GM10248 (cell line): ENCODE measurements around the gene CD164L2.

Source experiments
- CTCF ChIA-PET: fragments of 300-600 bp; sonication (Branson Sonifier 250); formaldehyde crosslinking; extraction: SDS; loops from one replicate; lab custom pipeline; 2021; ENCODE audit warnings: antibody characterized with exemption; lab: Yijun Ruan, JAX
- POLR2A ChIA-PET: fragments of 350-650 bp; sonication (Branson Sonifier 250); formaldehyde crosslinking; extraction: SDS; loops from one replicate; lab custom pipeline; 2020; ENCODE audit warnings: antibody characterized with exemption; lab: Yijun Ruan, JAX
- DNase-seq: peaks from one replicate; pipeline ENCODE4 v3.0.0; 2012; ENCODE audit errors: extremely low spot score
- CTCF ChIP-seq: IDR thresholded peaks from 2 replicates; pipeline ENCODE4 v1.5.1; 2012; ENCODE audit warnings: mild to moderate bottlenecking, low read depth; ENCODE audit errors: extremely low read depth, missing control alignments, control extremely low read depth

The CD164L2 gene

GRCh38 chr1:27366113-27366410 is 17.1 kb downstream of the CD164L2 start:
- ChIA-PET POLR2A (interaction anchor here (0.7 kb wide), 2 partner anchors 40 to 380 kb away, joined by 6 read pairs; no protein-coding TSS in a partner anchor), CTCF (interaction anchor here (1.0 to 8.2 kb wide), 18 partner anchors 8 to 321 kb away, joined by 3 to 71 read pairs (median 6); partner anchors contain the start of genes CD164L2, FCN3 and GPR3)
- DNase-seq, result peak; percentile 62
- no peak for TF ChIP-seq CTCF

- POLR2A ChIA-PET, result interaction anchor here (0.7 kb wide), 2 partner anchors 40 to 379 kb away, joined by 6 read pairs; no protein-coding TSS in a partner anchor
- no peak for TF ChIP-seq CTCF
- CTCF ChIA-PET, result interaction anchor here (1.0 to 8.2 kb wide), 18 partner anchors 8 to 321 kb away, joined by 3 to 71 read pairs (median 6); partner anchors contain the start of genes CD164L2, FCN3 and GPR3
- DNase-seq, result peak; percentile 94
These were observed 17.6 kb downstream of the CD164L2 start for GRCh38 chr1:27365372-27366112.

GRCh38 chr1:27364696-27365371 is 18.3 kb downstream of the CD164L2 start:
- TF ChIP-seq CTCF, result no peak
- CTCF ChIA-PET, result interaction anchor here (1.0 to 8.2 kb wide), 12 partner anchors 8 to 320 kb away, joined by 3 to 71 read pairs (median 11); no protein-coding TSS in a partner anchor
- DNase-seq, result no peak
- POLR2A ChIA-PET, result no interaction called here

- CTCF ChIA-PET, result interaction anchor here (0.9 to 3.3 kb wide), 4 partner anchors 19 to 68 kb away, joined by 4 to 17 read pairs (median 6); no protein-coding TSS in a partner anchor
- TF ChIP-seq CTCF, result no peak
- POLR2A ChIA-PET, result no interaction called here
- no peak for DNase-seq
These were observed 19.1 kb downstream of the CD164L2 start for GRCh38 chr1:27363766-27364695.

DNA sequence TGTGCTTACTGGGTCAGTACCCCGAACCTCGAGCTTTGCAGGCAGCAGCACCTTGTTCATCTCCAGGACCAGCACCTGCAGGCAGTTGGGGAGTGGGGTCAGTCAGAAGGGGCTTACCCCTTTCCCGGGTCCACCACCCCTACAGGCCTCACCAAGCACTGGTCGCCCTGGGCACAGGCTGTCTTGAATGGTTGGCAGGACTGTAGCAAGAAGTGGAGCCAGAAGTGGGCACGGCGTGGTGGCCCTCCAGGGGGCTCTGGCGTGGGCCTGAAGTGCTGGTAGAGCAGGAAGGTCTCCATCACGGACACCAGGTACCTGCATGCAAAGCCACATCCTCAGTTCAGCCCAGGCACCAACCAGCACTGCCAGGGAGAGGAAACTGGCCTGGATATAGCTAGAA is 21.6 kb downstream of the CD164L2 start:
- ChIA-PET POLR2A (no interaction called here), CTCF (interaction anchor here (1.1 to 2.2 kb wide), 7 partner anchors 11 to 245 kb away, joined by 3 to 16 read pairs (median 6); no protein-coding TSS in a partner anchor)
- TF ChIP-seq CTCF, result no peak
- DNase-seq, result no peak
